ENCODE data around the gene TNFRSF14.

TNFRSF14 gene

DNA sequence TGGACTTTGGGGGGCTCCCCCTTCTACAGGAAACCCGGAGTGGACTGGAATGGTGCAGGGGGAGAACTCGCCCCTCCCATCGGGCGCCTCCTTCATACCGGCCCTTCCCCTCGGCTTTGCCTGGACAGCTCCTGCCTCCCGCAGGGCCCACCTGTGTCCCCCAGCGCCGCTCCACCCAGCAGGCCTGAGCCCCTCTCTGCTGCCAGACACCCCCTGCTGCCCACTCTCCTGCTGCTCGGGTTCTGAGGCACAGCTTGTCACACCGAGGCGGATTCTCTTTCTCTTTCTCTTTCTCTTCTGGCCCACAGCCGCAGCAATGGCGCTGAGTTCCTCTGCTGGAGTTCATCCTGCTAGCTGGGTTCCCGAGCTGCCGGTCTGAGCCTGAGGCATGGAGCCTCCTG is at the start of gene TNFRSF14:
Gene TNFRSF14, plus strand, starts transcription at position 95 of the 401 bp plus-strand sequence. Its CDS starts 294 bp downstream, at position 389.
- TF ChIP-seq, protein P1, sequence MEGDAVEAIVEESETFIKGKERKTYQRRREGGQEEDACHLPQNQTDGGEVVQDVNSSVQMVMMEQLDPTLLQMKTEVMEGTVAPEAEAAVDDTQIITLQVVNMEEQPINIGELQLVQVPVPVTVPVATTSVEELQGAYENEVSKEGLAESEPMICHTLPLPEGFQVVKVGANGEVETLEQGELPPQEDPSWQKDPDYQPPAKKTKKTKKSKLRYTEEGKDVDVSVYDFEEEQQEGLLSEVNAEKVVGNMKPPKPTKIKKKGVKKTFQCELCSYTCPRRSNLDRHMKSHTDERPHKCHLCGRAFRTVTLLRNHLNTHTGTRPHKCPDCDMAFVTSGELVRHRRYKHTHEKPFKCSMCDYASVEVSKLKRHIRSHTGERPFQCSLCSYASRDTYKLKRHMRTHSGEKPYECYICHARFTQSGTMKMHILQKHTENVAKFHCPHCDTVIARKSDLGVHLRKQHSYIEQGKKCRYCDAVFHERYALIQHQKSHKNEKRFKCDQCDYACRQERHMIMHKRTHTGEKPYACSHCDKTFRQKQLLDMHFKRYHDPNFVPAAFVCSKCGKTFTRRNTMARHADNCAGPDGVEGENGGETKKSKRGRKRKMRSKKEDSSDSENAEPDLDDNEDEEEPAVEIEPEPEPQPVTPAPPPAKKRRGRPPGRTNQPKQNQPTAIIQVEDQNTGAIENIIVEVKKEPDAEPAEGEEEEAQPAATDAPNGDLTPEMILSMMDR (IDR thresholded peaks at IDR 0.05; ENCODE audit: insufficient read depth, low read length, missing control alignments), result peak; percentile 14
- POLR2A ChIA-PET, result no interaction called here
- CTCF ChIA-PET, result interaction anchor here (0.9 to 5.5 kb wide), 4 partner anchors 8 to 142 kb away, joined by 3 to 45 read pairs (median 4); no protein-coding TSS in a partner anchor
- DNase-seq (ENCODE audit: low read depth, low spot score), result no peak
- H3K4me3 ChIP-seq (ENCODE audit: low read depth, low read length), result peak within 1 kb of the TSS; percentile 57

DNA sequence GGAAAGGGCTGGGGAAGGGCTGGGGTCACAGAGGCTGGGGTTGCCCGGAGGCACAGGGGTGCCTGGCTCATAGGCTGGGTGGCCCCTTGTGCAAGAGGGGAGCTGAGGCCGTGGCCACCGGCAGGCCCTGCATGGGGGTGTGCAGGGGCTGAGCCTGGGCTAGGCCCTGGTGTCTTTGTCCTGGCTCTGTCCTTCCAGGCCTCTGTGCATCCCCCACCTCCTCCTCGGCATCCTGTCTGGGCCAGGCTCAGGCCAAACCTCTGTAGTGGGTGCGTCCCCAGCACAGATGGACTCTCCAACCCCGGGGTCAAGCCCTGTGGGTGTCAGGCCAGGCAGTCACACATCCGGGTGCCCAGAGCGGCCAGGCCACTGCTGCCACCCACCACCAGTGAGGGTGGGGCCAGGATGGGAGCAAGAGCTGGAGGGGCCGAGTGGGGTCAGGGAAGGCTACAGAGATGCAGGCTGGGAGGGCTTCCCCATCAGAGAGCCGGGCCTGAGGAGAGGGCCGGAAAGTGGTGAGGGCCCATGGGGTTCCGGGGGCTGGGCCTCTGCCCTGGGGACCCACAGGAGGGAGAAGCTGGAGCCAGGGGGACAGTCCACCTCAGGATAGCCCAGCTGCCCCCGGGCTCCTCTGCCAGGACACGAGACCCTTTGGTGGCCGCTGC is 49.1 kb upstream of the TNFRSF14 start:
- TF ChIP-seq, protein P1 (IDR thresholded peaks at IDR 0.05; ENCODE audit: insufficient read depth, low read length, missing control alignments), result no peak
- no peak for DNase-seq (ENCODE audit: low read depth, low spot score)
- ChIA-PET CTCF (interaction anchor here (1.4 kb wide), 1 partner anchor 17 kb away, joined by 3 read pairs; no protein-coding TSS in a partner anchor), POLR2A (interaction anchor here (1.3 kb wide), 2 partner anchors 19 to 39 kb away, joined by 3 read pairs; partner anchors contain the start of gene PANK4)
- no peak overlapping the region for H3K4me3 ChIP-seq (ENCODE audit: low read depth, low read length)

DNA sequence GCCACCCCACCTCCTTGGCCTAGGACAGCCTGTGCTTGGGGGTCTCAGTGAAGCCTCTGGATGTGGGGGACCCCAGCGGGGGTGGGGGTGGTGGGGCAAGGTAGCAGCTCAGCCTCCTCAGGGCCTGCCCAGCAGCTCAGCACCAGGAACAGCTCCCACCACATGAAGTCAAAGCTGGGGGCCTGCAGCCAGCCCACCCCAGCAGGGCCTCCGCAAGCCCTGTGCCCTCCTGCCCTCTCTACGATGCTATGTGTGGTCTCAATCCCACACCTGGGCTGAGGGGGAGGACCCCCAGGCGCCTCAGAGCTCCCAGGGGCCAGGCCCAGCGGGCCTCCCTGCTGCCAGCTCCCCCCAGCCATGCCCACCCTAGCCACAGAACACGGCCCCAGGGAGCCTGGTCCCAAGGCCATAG is 48.4 kb upstream of the TNFRSF14 start:
- CTCF ChIA-PET, result interaction anchor here (1.4 kb wide), 1 partner anchor 16 kb away, joined by 3 read pairs; no protein-coding TSS in a partner anchor
- POLR2A ChIA-PET, result interaction anchor here (1.3 kb wide), 2 partner anchors 18 to 38 kb away, joined by 3 read pairs; partner anchors contain the start of gene PANK4
- H3K4me3 ChIP-seq (ENCODE audit: low read depth, low read length), result no peak overlapping the region
- TF ChIP-seq, protein P1 (IDR thresholded peaks at IDR 0.05; ENCODE audit: insufficient read depth, low read length, missing control alignments), result no peak
- no peak for DNase-seq (ENCODE audit: low read depth, low spot score)

DNA sequence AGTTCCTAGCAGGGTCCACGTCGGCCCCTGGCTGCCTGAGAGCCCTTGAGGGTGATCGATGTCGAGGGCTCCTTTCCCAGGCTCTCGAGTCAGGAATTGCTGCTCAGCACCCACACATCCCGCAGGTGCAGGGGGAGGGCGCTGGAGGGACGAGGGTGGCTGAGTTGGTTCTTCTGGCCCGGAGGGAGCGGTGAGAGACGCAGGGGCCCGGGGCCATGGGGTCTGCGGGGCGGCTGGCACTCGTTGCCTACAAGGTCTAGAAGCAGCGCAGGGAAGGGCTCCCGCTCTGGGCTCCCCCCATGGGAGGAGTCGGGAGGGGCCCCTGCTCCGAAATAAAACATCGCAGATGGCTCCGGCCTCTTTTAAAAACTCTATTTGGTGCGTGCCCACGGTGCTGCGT is 48.0 kb upstream of the TNFRSF14 start:
- TF ChIP-seq, protein P1 (IDR thresholded peaks at IDR 0.05; ENCODE audit: insufficient read depth, low read length, missing control alignments), result no peak

DNA sequence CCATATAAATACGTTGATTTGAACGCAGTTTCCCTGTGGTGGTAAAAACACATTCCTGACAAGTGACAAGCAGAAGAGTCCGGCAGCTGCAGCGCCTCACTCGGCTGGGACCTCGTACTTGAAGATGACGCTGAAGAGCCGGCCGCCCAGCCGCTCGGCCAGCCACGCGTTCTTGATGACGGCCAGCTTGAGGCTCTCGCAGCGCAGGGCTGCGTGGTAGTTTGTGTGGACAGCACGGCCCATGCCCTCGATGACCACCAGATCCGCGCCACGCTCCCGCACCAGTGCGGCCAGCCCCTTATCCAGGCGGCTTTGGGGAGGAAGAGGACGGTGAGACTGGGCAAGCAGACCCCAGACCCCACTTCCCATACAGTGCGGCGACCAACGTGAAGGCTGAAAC is 47.4 kb upstream of the TNFRSF14 start:
- TF ChIP-seq, protein P1 (IDR thresholded peaks at IDR 0.05; ENCODE audit: insufficient read depth, low read length, missing control alignments), result no peak
- DNase-seq (ENCODE audit: low read depth, low spot score), result no peak
- no peak overlapping the region for H3K4me3 ChIP-seq (ENCODE audit: low read depth, low read length)
- CTCF ChIA-PET, result interaction anchor here (0.6 kb wide), 1 partner anchor 1114 kb away, joined by 3 read pairs; no protein-coding TSS in a partner anchor
- POLR2A ChIA-PET, result no interaction called here

More for the DNA sequence above, 48.0 kb upstream of the TNFRSF14 start:
- ChIA-PET CTCF (no interaction called here), POLR2A (interaction anchor here (1.3 kb wide), 2 partner anchors 18 to 38 kb away, joined by 3 read pairs; partner anchors contain the start of gene PANK4)
- H3K4me3 ChIP-seq (ENCODE audit: low read depth, low read length), result no peak overlapping the region
- DNase-seq (ENCODE audit: low read depth, low spot score), result no peak

DNA sequence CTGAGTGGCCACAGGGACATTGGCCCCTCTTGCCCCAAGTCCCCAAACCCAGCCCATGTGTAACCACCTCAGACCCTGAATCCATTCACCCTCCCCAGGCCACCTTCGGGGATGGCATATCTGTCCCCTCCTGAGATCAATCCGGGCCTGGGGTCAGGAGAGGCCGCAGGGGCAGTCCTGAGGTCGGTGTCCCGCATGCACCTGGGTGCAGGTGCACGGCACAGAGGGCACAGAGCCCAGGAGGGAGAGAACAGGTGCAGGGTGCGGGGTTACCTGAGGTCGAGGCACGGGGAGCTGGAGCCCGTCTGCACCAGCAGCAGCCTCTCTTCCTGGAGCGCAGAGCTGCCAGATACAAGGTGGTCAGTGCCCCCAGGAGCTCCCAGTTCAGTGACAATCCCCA is 46.6 kb upstream of the TNFRSF14 start:
- no peak for DNase-seq (ENCODE audit: low read depth, low spot score)
- CTCF ChIA-PET, result no interaction called here
- TF ChIP-seq, protein P1 (IDR thresholded peaks at IDR 0.05; ENCODE audit: insufficient read depth, low read length, missing control alignments), result no peak
- POLR2A ChIA-PET, result no interaction called here
- H3K4me3 ChIP-seq (ENCODE audit: low read depth, low read length), result no peak overlapping the region

Measured in AG04449 (cell line).